HuH-7 (cell line): ENCODE results near the gene PLIN4.

ENCODE experiments used
- DNase-seq: peaks from one replicate; pipeline ENCODE4 v3.0.0; 2011; ENCODE audit warnings: low spot score

The PLIN4 gene

GRCh38 chr19:4488496-4488895 is 29.8 kb downstream of the PLIN4 start:
- DNase-seq, result no peak

GRCh38 chr19:4487572-4487971 is 30.7 kb downstream of the PLIN4 start:
- DNase-seq, result no peak

- no peak for DNase-seq
These were observed 34.9 kb downstream of the PLIN4 start for GRCh38 chr19:4483385-4483784.

- DNase-seq, result no peak
These were observed 35.4 kb downstream of the PLIN4 start for GRCh38 chr19:4482721-4483364.

GRCh38 chr19:4477034-4477801 is 41.1 kb downstream of the PLIN4 start:
- DNase-seq, result no peak

GRCh38 chr19:4474514-4475022 is 43.7 kb downstream of the PLIN4 start:
- DNase-seq, result no peak

GRCh38 chr19:4473763-4474513 is 44.3 kb downstream of the PLIN4 start:
- no peak for DNase-seq

GRCh38 chr19:4473011-4473762 is 45.1 kb downstream of the PLIN4 start:
- no peak for DNase-seq

GRCh38 chr19:4472174-4472974 is 45.9 kb downstream of the PLIN4 start, which contains the start of gene HDGFL2:
Gene HDGFL2, plus strand, starts transcription at chr19:4472297. Its CDS starts 54 bp downstream, at chr19:4472351.
- no peak for DNase-seq

- DNase-seq, result peak; percentile 97
These were observed 46.7 kb downstream of the PLIN4 start for GRCh38 chr19:4471403-4472173.

- DNase-seq, result no peak
These were observed 50.5 kb downstream of the PLIN4 start for GRCh38 chr19:4467835-4468234.

GRCh38 chr19:4464815-4465581 is 53.3 kb downstream of the PLIN4 start:
- no peak for DNase-seq

GRCh38 chr19:4457654-4458395 is 60.5 kb downstream of the PLIN4 start, which contains the start of gene UBXN6:
Gene UBXN6, minus strand, starts transcription at chr19:4457794. Its CDS starts 97 bp downstream, at chr19:4457697.
- DNase-seq, result peak; percentile 91

- peak; percentile 71 for DNase-seq
These were observed 61.2 kb downstream of the PLIN4 start for GRCh38 chr19:4456843-4457653.

GRCh38 chr19:4456476-4456842 is 61.8 kb downstream of the PLIN4 start:
- DNase-seq, result no peak

GRCh38 chr19:4455719-4456475 is 62.4 kb downstream of the PLIN4 start:
- DNase-seq, result no peak
